ENCODE data around the gene KDM6B.

DNA sequence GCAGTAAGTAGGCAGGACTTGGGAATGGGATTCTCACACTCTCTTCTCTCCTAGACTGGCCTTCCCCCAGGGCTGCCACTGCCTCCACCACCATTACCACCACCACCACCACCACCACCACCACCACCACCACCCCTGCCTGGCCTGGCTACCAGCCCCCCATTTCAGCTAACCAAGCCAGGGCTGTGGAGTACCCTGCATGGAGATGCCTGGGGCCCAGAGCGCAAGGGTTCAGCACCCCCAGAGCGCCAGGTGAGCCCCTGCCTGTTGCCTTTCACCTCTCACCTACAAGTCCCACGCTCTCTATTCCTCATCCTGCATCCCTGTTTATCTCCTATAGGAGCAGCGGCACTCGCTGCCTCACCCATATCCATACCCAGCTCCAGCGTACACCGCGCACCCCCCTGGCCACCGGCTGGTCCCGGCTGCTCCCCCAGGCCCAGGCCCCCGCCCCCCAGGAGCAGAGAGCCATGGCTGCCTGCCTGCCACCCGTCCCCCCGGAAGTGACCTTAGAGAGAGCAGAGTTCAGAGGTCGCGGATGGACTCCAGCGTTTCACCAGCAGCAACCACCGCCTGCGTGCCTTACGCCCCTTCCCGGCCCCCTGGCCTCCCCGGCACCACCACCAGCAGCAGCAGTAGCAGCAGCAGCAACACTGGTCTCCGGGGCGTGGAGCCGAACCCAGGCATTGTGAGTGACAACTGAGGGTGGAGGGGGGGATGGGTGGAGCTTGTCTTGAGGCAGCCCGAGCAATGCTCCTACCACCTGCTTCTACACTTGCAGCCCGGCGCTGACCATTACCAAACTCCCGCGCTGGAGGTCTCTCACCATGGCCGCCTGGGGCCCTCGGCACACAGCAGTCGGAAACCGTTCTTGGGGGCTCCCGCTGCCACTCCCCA lies 13.0 kb downstream of the KDM6B start:
- TF ChIP-seq, protein P1, sequence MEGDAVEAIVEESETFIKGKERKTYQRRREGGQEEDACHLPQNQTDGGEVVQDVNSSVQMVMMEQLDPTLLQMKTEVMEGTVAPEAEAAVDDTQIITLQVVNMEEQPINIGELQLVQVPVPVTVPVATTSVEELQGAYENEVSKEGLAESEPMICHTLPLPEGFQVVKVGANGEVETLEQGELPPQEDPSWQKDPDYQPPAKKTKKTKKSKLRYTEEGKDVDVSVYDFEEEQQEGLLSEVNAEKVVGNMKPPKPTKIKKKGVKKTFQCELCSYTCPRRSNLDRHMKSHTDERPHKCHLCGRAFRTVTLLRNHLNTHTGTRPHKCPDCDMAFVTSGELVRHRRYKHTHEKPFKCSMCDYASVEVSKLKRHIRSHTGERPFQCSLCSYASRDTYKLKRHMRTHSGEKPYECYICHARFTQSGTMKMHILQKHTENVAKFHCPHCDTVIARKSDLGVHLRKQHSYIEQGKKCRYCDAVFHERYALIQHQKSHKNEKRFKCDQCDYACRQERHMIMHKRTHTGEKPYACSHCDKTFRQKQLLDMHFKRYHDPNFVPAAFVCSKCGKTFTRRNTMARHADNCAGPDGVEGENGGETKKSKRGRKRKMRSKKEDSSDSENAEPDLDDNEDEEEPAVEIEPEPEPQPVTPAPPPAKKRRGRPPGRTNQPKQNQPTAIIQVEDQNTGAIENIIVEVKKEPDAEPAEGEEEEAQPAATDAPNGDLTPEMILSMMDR (IDR thresholded peaks at IDR 0.05), result no peak
- no peak for TF ChIP-seq POLR2A (IDR thresholded peaks at IDR 0.05)
